ENCODE measurements around the gene STAP1.

The STAP1 gene

GRCh38 chr4:67575232-67576058 lies 16.9 kb downstream of the STAP1 start:
- no peaks in the 10 kb centered on the region for H3K27me3 ChIP-seq (ENCODE audit: insufficient read depth, insufficient read length)
- TF ChIP-seq ZNF274 (IDR thresholded peaks at IDR 0.05; ENCODE audit: low read depth, low read length), result no peak
- no peak for TF ChIP-seq YY1 (IDR thresholded peaks at IDR 0.05; ENCODE audit: insufficient read depth, insufficient read length)
- no peak for TF ChIP-seq SUZ12 (IDR thresholded peaks at IDR 0.05; ENCODE audit: extremely low read depth, insufficient read depth, insufficient read length)
- no peak overlapping the region for H3K9ac ChIP-seq (ENCODE audit: insufficient read length, low read depth)
- H3K36me3 ChIP-seq (ENCODE audit: insufficient read depth, insufficient read length, low read length), result no peaks in the 10 kb centered on the region
- no peaks in the 10 kb centered on the region for H3K4me1 ChIP-seq (ENCODE audit: insufficient read depth, insufficient read length)
- no peak for DNase-seq (ENCODE audit: low read depth, low spot score)
- no peak overlapping the region for H3K4me3 ChIP-seq (ENCODE audit: insufficient read length, low read depth)
- no peaks in the 10 kb centered on the region for H3K9me3 ChIP-seq (ENCODE audit: insufficient read depth, low read length)

GRCh38 chr4:67576059-67576466 lies 17.5 kb downstream of the STAP1 start:
- no peak for DNase-seq (ENCODE audit: low read depth, low spot score)
- no peaks in the 10 kb centered on the region for H3K27me3 ChIP-seq (ENCODE audit: insufficient read depth, insufficient read length)
- no peaks in the 10 kb centered on the region for H3K9me3 ChIP-seq (ENCODE audit: insufficient read depth, low read length)
- no peak overlapping the region for H3K4me3 ChIP-seq (ENCODE audit: insufficient read length, low read depth)
- H3K9ac ChIP-seq (ENCODE audit: insufficient read length, low read depth), result no peak overlapping the region
- no peaks in the 10 kb centered on the region for H3K4me1 ChIP-seq (ENCODE audit: insufficient read depth, insufficient read length)
- TF ChIP-seq SUZ12 (IDR thresholded peaks at IDR 0.05; ENCODE audit: extremely low read depth, insufficient read depth, insufficient read length) (no peak), ZNF274 (IDR thresholded peaks at IDR 0.05; ENCODE audit: low read depth, low read length) (no peak), YY1 (IDR thresholded peaks at IDR 0.05; ENCODE audit: insufficient read depth, insufficient read length) (no peak)
- no peaks in the 10 kb centered on the region for H3K36me3 ChIP-seq (ENCODE audit: insufficient read depth, insufficient read length, low read length)

DNA sequence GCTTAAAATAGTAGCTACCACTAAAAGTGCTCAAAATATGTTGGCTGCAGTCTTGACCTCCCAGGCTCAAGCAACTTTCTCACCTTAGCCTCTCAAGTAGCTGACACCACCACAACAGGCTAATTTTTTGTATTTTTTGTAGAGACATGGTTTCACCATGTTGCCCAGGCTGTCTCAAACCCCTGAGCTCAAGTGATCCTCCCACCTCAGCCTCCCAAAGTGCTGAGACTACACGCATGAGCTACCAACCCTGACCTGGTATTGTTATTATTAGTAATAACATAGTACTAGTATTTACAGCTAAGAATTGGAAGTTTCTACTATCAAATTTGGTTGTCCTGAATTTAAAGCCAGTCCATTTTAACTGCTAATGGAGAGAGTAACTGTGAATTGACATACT lies 18.0 kb downstream of the STAP1 start:
- Histone ChIP-seq H3K4me1 (ENCODE audit: insufficient read depth, insufficient read length) (no peaks in the 10 kb centered on the region), H3K9me3 (ENCODE audit: insufficient read depth, low read length) (no peaks in the 10 kb centered on the region), H3K4me3 (ENCODE audit: insufficient read length, low read depth) (no peak overlapping the region), H3K27me3 (ENCODE audit: insufficient read depth, insufficient read length) (no peaks in the 10 kb centered on the region), H3K36me3 (ENCODE audit: insufficient read depth, insufficient read length, low read length) (no peaks in the 10 kb centered on the region), H3K9ac (ENCODE audit: insufficient read length, low read depth) (no peak overlapping the region)
- no peak for TF ChIP-seq ZNF274 (IDR thresholded peaks at IDR 0.05; ENCODE audit: low read depth, low read length)
- TF ChIP-seq SUZ12 (IDR thresholded peaks at IDR 0.05; ENCODE audit: extremely low read depth, insufficient read depth, insufficient read length), result no peak
- no peak for TF ChIP-seq YY1 (IDR thresholded peaks at IDR 0.05; ENCODE audit: insufficient read depth, insufficient read length)
- no peak for DNase-seq (ENCODE audit: low read depth, low spot score)

GRCh38 chr4:67580577-67580976 lies 22.1 kb downstream of the STAP1 start:
- Histone ChIP-seq H3K27me3 (ENCODE audit: insufficient read depth, insufficient read length) (no peaks in the 10 kb centered on the region), H3K4me3 (ENCODE audit: insufficient read length, low read depth) (no peak overlapping the region), H3K9me3 (ENCODE audit: insufficient read depth, low read length) (no peaks in the 10 kb centered on the region), H3K36me3 (ENCODE audit: insufficient read depth, insufficient read length, low read length) (no peaks in the 10 kb centered on the region), H3K9ac (ENCODE audit: insufficient read length, low read depth) (no peak overlapping the region), H3K4me1 (ENCODE audit: insufficient read depth, insufficient read length) (no peaks in the 10 kb centered on the region)
- no peak for TF ChIP-seq ZNF274 (IDR thresholded peaks at IDR 0.05; ENCODE audit: low read depth, low read length)
- no peak for TF ChIP-seq SUZ12 (IDR thresholded peaks at IDR 0.05; ENCODE audit: extremely low read depth, insufficient read depth, insufficient read length)
- TF ChIP-seq YY1 (IDR thresholded peaks at IDR 0.05; ENCODE audit: insufficient read depth, insufficient read length), result no peak
- no peak for DNase-seq (ENCODE audit: low read depth, low spot score)

- Histone ChIP-seq H3K27me3 (ENCODE audit: insufficient read depth, insufficient read length) (no peaks in the 10 kb centered on the region), H3K9ac (ENCODE audit: insufficient read length, low read depth) (no peak overlapping the region), H3K36me3 (ENCODE audit: insufficient read depth, insufficient read length, low read length) (no peaks in the 10 kb centered on the region), H3K4me1 (ENCODE audit: insufficient read depth, insufficient read length) (no peaks in the 10 kb centered on the region), H3K4me3 (ENCODE audit: insufficient read length, low read depth) (no peak overlapping the region), H3K9me3 (ENCODE audit: insufficient read depth, low read length) (no peaks in the 10 kb centered on the region)
- TF ChIP-seq ZNF274 (IDR thresholded peaks at IDR 0.05; ENCODE audit: low read depth, low read length), result no peak
- TF ChIP-seq SUZ12 (IDR thresholded peaks at IDR 0.05; ENCODE audit: extremely low read depth, insufficient read depth, insufficient read length), result no peak
- TF ChIP-seq YY1 (IDR thresholded peaks at IDR 0.05; ENCODE audit: insufficient read depth, insufficient read length), result no peak
- no peak for DNase-seq (ENCODE audit: low read depth, low spot score)
Observed at GRCh38 chr4:67581208-67581857, 22.8 kb downstream of the STAP1 start.

DNA sequence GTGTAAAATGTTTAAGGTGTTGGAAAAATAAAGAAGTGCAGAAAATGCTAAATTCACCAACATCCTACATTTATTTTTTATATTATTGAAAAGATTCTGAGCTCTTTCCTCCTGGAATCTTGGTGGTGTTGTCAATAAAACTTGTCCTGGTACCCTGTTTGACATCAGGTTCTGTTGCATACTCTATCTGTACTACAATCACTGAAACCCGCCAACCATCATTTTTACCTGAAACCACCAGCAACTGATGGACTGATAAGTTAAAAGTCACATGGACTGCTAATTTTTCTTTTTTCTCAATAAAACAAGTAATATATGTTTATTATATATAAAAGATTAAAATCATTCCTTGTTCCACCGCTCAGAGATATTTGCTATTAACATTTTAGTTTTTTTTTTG lies 23.4 kb downstream of the STAP1 start:
- TF ChIP-seq YY1 (IDR thresholded peaks at IDR 0.05; ENCODE audit: insufficient read depth, insufficient read length), result no peak
- no peak for TF ChIP-seq SUZ12 (IDR thresholded peaks at IDR 0.05; ENCODE audit: extremely low read depth, insufficient read depth, insufficient read length)
- no peak for TF ChIP-seq ZNF274 (IDR thresholded peaks at IDR 0.05; ENCODE audit: low read depth, low read length)
- H3K36me3 ChIP-seq (ENCODE audit: insufficient read depth, insufficient read length, low read length), result no peaks in the 10 kb centered on the region
- no peaks in the 10 kb centered on the region for H3K4me1 ChIP-seq (ENCODE audit: insufficient read depth, insufficient read length)
- DNase-seq (ENCODE audit: low read depth, low spot score), result no peak
- no peak overlapping the region for H3K4me3 ChIP-seq (ENCODE audit: insufficient read length, low read depth)
- H3K9me3 ChIP-seq (ENCODE audit: insufficient read depth, low read length), result no peaks in the 10 kb centered on the region
- no peak overlapping the region for H3K9ac ChIP-seq (ENCODE audit: insufficient read length, low read depth)
- H3K27me3 ChIP-seq (ENCODE audit: insufficient read depth, insufficient read length), result no peaks in the 10 kb centered on the region

- Histone ChIP-seq H3K9ac (ENCODE audit: insufficient read length, low read depth) (no peak overlapping the region), H3K4me1 (ENCODE audit: insufficient read depth, insufficient read length) (no peaks in the 10 kb centered on the region), H3K36me3 (ENCODE audit: insufficient read depth, insufficient read length, low read length) (no peaks in the 10 kb centered on the region), H3K27me3 (ENCODE audit: insufficient read depth, insufficient read length) (no peaks in the 10 kb centered on the region), H3K4me3 (ENCODE audit: insufficient read length, low read depth) (no peak overlapping the region), H3K9me3 (ENCODE audit: insufficient read depth, low read length) (no peaks in the 10 kb centered on the region)
- TF ChIP-seq YY1 (IDR thresholded peaks at IDR 0.05; ENCODE audit: insufficient read depth, insufficient read length) (no peak), ZNF274 (IDR thresholded peaks at IDR 0.05; ENCODE audit: low read depth, low read length) (no peak), SUZ12 (IDR thresholded peaks at IDR 0.05; ENCODE audit: extremely low read depth, insufficient read depth, insufficient read length) (no peak)
- no peak for DNase-seq (ENCODE audit: low read depth, low spot score)
Observed at GRCh38 chr4:67584496-67584895, 26.0 kb downstream of the STAP1 start.

All from NT2/D1 (cell line).